ENCODE results near the gene UGT1A9. TPM values are rescaled to one million over a fixed set of nuclear protein-coding genes. Genes with fewer than 3 reads are reported as not detected.
"Not testable (repeated sequence)": the region's sequence is repeated elsewhere in the genome, so short reads cannot be mapped to it uniquely, and the experiment has no call there.

UGT1A9 gene
- polyA plus RNA-seq, 1 of the 3 experiments (the other 2 are of a cell fraction) = not detected

GRCh38 chr2:233639860-233640259, 31.8 kb upstream of the UGT1A9 start:
- Histone ChIP-seq H3K9ac (no peak overlapping the region), H3K4me3 (ENCODE audit: low read depth in 2 of 2, low read length in 1 of 2) (no peak overlapping the region), H3K27me3 (ENCODE audit: insufficient read depth) (no peaks in the 10 kb centered on the region), H3K27ac (ENCODE audit: low read depth in 2 of 2, low read length in 1 of 2) (no peak overlapping the region), H3K4me2 (no peak overlapping the region), H2AFZ (ENCODE audit: low read depth) (no peak overlapping the region), H3K9me3 (no peaks in the 10 kb centered on the region), H3K36me3 (replicated peaks in 1 of 2; ENCODE audit: control insufficient read depth in 1 of 2, insufficient read depth in 2 of 2, low read length in 1 of 2) (no peaks in the 10 kb centered on the region), H4K20me1 (ENCODE audit: insufficient read depth) (no peaks in the 10 kb centered on the region), H3K79me2 (ENCODE audit: insufficient read depth) (no peaks in the 10 kb centered on the region), H3K4me1 (ENCODE audit: control insufficient read depth in 1 of 2, insufficient read depth in 2 of 2, low read depth in 1 of 2, low read length in 1 of 2) (no peaks in the 10 kb centered on the region), H3K9me2 (no peaks in the 10 kb centered on the region), H3F3A (replicated peaks; ENCODE audit: insufficient read depth) (no peaks in the 10 kb centered on the region)
- POLR2A ChIA-PET = no interaction called here
- CTCF ChIA-PET = no interaction called here
- TF ChIP-seq SIN3A (IDR thresholded peaks at IDR 0.05; ENCODE audit: borderline replicate concordance, low read depth, low read length) (no peak), RXRA (IDR thresholded peaks at IDR 0.05; ENCODE audit: borderline replicate concordance, low read depth) (no peak), MAX (IDR thresholded peaks at IDR 0.05; ENCODE audit: low read depth) (no peak), USF1 (IDR thresholded peaks at IDR 0.05; ENCODE audit: borderline replicate concordance, low read depth) (no peak), EZH2phosphoT487 (IDR thresholded peaks at IDR 0.05; ENCODE audit: borderline replicate concordance, low read depth) (no peak), CHD2 (IDR thresholded peaks at IDR 0.05; ENCODE audit: low read length, partially characterized antibody) (no peak), TEAD4 (IDR thresholded peaks at IDR 0.05; ENCODE audit: borderline replicate concordance, insufficient read depth) (no peak)
- DNase-seq = no peak

- Histone ChIP-seq H3K4me2 (no peak overlapping the region), H3K4me3 (ENCODE audit: low read depth in 2 of 2, low read length in 1 of 2) (no peak overlapping the region), H2AFZ (ENCODE audit: low read depth) (no peak overlapping the region), H3K27ac (ENCODE audit: low read depth in 2 of 2, low read length in 1 of 2) (no peak overlapping the region), H3K9me3 (no peaks in the 10 kb centered on the region), H3K4me1 (ENCODE audit: control insufficient read depth in 1 of 2, insufficient read depth in 2 of 2, low read depth in 1 of 2, low read length in 1 of 2) (no peaks in the 10 kb centered on the region), H3K27me3 (ENCODE audit: insufficient read depth) (no peaks in the 10 kb centered on the region), H3F3A (replicated peaks; ENCODE audit: insufficient read depth) (no peaks in the 10 kb centered on the region), H3K9me2 (no peaks in the 10 kb centered on the region), H4K20me1 (ENCODE audit: insufficient read depth) (no peaks in the 10 kb centered on the region), H3K36me3 (replicated peaks in 1 of 2; ENCODE audit: control insufficient read depth in 1 of 2, insufficient read depth in 2 of 2, low read length in 1 of 2) (no peaks in the 10 kb centered on the region), H3K79me2 (ENCODE audit: insufficient read depth) (no peaks in the 10 kb centered on the region), H3K9ac (no peak overlapping the region)
- WGBS (ENCODE audit: low lambda C conversion rate) = 43% methylated on average over 1 of the region's 1 CpG
- ChIA-PET POLR2A (no interaction called here), CTCF (no interaction called here)
- no peak for DNase-seq
- TF ChIP-seq CTCF (IDR thresholded peaks at IDR 0.05) = peak; percentile 11; the same call in 1 of the 2 replicates
- no peak for TF ChIP-seq EP300 (IDR thresholded peaks at IDR 0.05; ENCODE audit: borderline replicate concordance in 1 of 2, low read depth in 1 of 2, low read length in 1 of 2)
These were observed 28.6 kb upstream of the UGT1A9 start for GRCh38 chr2:233643128-233643527.

GRCh38 chr2:233646033-233646432, 25.7 kb upstream of the UGT1A9 start:
- CTCF ChIA-PET; H3K4me3 ChIP-seq (ENCODE audit: low read depth in 2 of 2, low read length in 1 of 2); H3K4me2 ChIP-seq; H3K9me3 ChIP-seq; H3F3A ChIP-seq (replicated peaks; ENCODE audit: insufficient read depth); H3K4me1 ChIP-seq (ENCODE audit: control insufficient read depth in 1 of 2, insufficient read depth in 2 of 2, low read depth in 1 of 2, low read length in 1 of 2); H4K20me1 ChIP-seq (ENCODE audit: insufficient read depth); H3K27me3 ChIP-seq (ENCODE audit: insufficient read depth); H3K9ac ChIP-seq; H3K79me2 ChIP-seq (ENCODE audit: insufficient read depth); H3K36me3 ChIP-seq (replicated peaks in 1 of 2; ENCODE audit: control insufficient read depth in 1 of 2, insufficient read depth in 2 of 2, low read length in 1 of 2); H2AFZ ChIP-seq (ENCODE audit: low read depth); H3K9me2 ChIP-seq; POLR2A ChIA-PET; DNase-seq; H3K27ac ChIP-seq (ENCODE audit: low read depth in 2 of 2, low read length in 1 of 2): not testable (repeated sequence)
- 28% methylated on average over 3 of the region's 3 CpGs for WGBS (ENCODE audit: low lambda C conversion rate)
